Prostate gland (tissue), 2 donors: ENCODE results near the gene ACP1. TPM values are rescaled to one million over a fixed set of nuclear protein-coding genes. Genes with fewer than 3 reads are reported as not detected.

ENCODE experiments used
- DNase-seq: peaks from one replicate; pipeline ENCODE4 v3.0.0-alpha.2; 2019; ENCODE audit warnings: low spot score
- H3K27ac ChIP-seq, 2 donors: fragments of 200-600 bp; sonication (generic); 2 replicates each; pipeline ENCODE4 v1.5.1; 2017 to 2019
- H3K27me3 ChIP-seq: fragments of 200-600 bp; sonication (generic); replicated peaks from 2 replicates; pipeline ENCODE4 v1.5.1; 2019; ENCODE audit not compliant: insufficient read depth
- H3K36me3 ChIP-seq, 2 donors: fragments of 200-600 bp; sonication (generic); 1 replicate in 1 of 2; 2 replicates in 1 of 2; pipeline versions ENCODE4 v1.5.1 to v1.8.1; 2017 to 2019
- H3K4me1 ChIP-seq: fragments of 200-600 bp; sonication (generic); replicated peaks from 2 replicates; pipeline ENCODE4 v1.5.1; 2019
- H3K4me3 ChIP-seq, 2 donors: fragments of 200-600 bp; sonication (generic); 2 replicates each; pipeline ENCODE4 v1.5.1; 2017 to 2019
- H3K9me3 ChIP-seq: fragments of 200-600 bp; sonication (generic); 2 replicates; pipeline ENCODE4 v1.5.1; 2017
- POLR2A ChIP-seq: fragments of 450-650 bp; IDR thresholded peaks from one replicate; pipeline ENCODE4 v1.6.1; 2016; ENCODE audit warnings: antibody characterized with exemption, mild to moderate bottlenecking
- POLR2AphosphoS5 ChIP-seq: sonication (generic); formaldehyde crosslinking; IDR thresholded peaks from one replicate; pipeline ENCODE4 v1.6.1; 2017; ENCODE audit warnings: antibody characterized with exemption
- WGBS: methylation state at CpG from one replicate; pipeline ENCODE4 v1.1.5; 2018; 5-methylcytosine and 5-hydroxymethylcytosine counted together
- intact Hi-C: fragments of 100-400 bp; cut with DNase I; formaldehyde crosslinking; loops from one replicate; pipeline ENCODE4 v1.14.2; 2022
- total RNA-seq, 2 donors: library from RNA; depleted of rRNA; stranded (reverse); fragments of >200 nt; gene quantifications; one replicate each; pipeline ENCODE4 v1.1.0, GENCODE V29; 2016
- TF ChIP-seq, protein P1 (sequence below), 4 experiments: fragments of 200-600 bp in 2 of 4; fragments of 450-650 bp in 2 of 4; sonication (generic) in 2 of 4; IDR thresholded peaks; 1 replicate in 3 of 4; 2 replicates in 1 of 4; pipeline ENCODE4 v1.5.1; 2016 to 2019; ENCODE audit warnings: antibody characterized with exemption in 4 of 4, mild to moderate bottlenecking in 2 of 4, moderate library complexity in 2 of 4

The ACP1 gene
- total RNA-seq, 2 donors from 2014 or later, result 96.9 to 116 TPM

DNA sequence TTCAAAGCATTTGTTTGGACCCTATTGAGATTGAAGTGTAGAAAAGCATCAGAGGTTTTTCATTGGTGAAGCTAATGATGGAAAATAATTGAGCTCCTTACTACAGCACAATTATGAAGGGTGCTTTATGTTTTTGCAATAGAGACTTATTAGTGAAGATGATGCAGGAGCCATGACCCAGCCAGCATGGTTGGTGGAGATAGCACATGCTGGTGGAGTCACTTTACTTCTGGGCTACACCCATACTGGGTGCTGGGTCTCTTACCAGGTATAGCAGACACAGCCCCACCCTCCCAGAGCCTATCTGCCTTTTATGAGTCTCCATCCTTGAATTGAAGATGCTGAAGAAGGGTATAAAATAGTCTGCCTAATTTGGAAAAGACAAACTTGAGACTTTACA, 3.6 kb downstream of the ACP1 start:
- DNase-seq, result no peak
- Histone ChIP-seq H3K9me3 (no peaks in the 10 kb centered on the region), H3K4me3 (no peak overlapping the region), H3K36me3 (no peaks in the 10 kb centered on the region), H3K27me3 (no peaks in the 10 kb centered on the region), H3K27ac (no peak overlapping the region), H3K4me1 (no peaks in the 10 kb centered on the region)
- intact Hi-C loops, result loop anchor here (10.0 kb wide), 2 partner anchors 406 to 1546 kb away; partner anchors contain the start of gene TMEM18
- TF ChIP-seq, protein P1, sequence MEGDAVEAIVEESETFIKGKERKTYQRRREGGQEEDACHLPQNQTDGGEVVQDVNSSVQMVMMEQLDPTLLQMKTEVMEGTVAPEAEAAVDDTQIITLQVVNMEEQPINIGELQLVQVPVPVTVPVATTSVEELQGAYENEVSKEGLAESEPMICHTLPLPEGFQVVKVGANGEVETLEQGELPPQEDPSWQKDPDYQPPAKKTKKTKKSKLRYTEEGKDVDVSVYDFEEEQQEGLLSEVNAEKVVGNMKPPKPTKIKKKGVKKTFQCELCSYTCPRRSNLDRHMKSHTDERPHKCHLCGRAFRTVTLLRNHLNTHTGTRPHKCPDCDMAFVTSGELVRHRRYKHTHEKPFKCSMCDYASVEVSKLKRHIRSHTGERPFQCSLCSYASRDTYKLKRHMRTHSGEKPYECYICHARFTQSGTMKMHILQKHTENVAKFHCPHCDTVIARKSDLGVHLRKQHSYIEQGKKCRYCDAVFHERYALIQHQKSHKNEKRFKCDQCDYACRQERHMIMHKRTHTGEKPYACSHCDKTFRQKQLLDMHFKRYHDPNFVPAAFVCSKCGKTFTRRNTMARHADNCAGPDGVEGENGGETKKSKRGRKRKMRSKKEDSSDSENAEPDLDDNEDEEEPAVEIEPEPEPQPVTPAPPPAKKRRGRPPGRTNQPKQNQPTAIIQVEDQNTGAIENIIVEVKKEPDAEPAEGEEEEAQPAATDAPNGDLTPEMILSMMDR (IDR thresholded peaks at IDR 0.05), result no peak
- TF ChIP-seq POLR2A (no peak), POLR2AphosphoS5 (no peak)

DNA sequence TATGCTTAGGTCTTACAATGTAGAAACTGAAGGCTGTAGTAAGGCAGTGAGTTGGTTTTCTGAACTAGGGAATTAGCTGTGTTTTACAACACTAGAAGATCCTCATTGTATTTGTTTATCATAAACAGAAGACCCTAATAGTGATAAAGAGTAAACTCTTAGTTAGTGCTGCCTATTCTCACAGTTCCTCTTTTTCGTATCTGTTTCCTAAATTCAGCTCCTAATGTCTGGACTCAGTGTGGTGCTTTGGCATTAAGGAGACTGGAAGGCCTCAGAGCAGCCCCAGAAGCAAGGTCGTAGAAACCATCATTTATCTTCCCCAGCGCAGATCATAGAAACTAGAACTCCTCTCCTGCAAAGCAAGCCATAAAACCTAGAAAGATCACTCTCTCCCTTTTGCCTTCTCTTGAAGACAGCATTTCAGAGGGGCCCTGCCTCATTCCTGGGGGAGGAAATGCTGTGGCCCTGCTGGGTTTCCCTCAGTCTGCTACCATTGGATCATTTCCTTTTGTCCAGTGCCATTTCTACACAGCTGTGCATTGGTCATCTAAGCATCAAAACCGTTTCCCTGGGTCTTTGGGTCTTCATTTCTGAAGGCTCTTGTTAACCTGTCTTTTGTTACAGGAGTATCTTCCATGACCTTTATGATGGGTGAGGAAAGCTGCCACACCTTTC, 4.7 kb downstream of the ACP1 start:
- TF ChIP-seq POLR2A, result no peak
- TF ChIP-seq, protein P1 (IDR thresholded peaks at IDR 0.05), result no peak
- TF ChIP-seq POLR2AphosphoS5, result no peak
- no peak overlapping the region for H3K27ac ChIP-seq
- H3K4me1 ChIP-seq, result no peaks in the 10 kb centered on the region
- DNase-seq, result no peak
- no peaks in the 10 kb centered on the region for H3K36me3 ChIP-seq
- no peaks in the 10 kb centered on the region for H3K9me3 ChIP-seq
- H3K4me3 ChIP-seq, result no peak overlapping the region
- 81% methylated on average over 4 of the region's 4 CpGs for WGBS
- H3K27me3 ChIP-seq, result no peaks in the 10 kb centered on the region
- intact Hi-C loops, result loop anchor here (10.0 kb wide), 2 partner anchors 405 to 1545 kb away; partner anchors contain the start of gene TMEM18

DNA sequence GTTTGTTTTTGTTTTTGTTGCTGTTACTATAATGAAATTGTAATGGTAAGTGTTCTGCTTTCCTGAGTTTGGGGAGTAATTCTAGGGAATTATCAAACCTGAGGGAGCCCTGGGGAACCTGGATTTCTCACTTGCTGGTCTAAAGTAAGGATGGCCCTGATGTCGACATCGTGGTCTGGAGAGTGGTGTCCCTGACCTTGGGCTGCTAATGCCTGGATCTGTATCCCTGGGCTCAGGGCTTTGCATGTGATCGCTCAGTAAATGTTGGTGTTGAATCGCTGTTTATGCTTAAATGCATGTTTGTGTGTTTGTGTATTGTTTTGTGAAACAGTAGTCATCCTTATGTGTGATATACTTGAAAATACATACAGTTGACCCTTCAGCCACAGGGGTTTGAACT, 6.1 kb downstream of the ACP1 start:
- no peak for DNase-seq
- Histone ChIP-seq H3K36me3 (no peaks in the 10 kb centered on the region), H3K9me3 (no peaks in the 10 kb centered on the region), H3K4me1 (no peaks in the 10 kb centered on the region), H3K27me3 (no peaks in the 10 kb centered on the region), H3K4me3 (no peak overlapping the region), H3K27ac (no peak overlapping the region)
- 98% methylated on average over 4 of the region's 4 CpGs for WGBS
- intact Hi-C loops, result no loop called here
- TF ChIP-seq, protein P1 (IDR thresholded peaks at IDR 0.05), result no peak
- TF ChIP-seq POLR2AphosphoS5 (no peak), POLR2A (no peak)

DNA sequence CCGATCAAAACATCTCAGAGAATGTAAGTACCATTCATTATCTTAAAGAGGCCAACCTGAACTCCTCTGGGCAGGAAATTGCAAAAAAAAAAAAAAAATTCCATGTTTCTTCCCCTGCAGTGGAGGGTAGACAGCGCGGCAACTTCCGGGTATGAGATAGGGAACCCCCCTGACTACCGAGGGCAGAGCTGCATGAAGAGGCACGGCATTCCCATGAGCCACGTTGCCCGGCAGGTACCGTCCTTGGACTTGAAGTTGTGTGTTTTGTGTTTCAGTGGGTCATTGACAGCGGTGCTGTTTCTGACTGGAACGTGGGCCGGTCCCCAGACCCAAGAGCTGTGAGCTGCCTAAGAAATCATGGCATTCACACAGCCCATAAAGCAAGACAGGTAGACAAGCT, 7.2 kb downstream of the ACP1 start:
- no peaks in the 10 kb centered on the region for H3K4me1 ChIP-seq
- H3K27me3 ChIP-seq, result no peaks in the 10 kb centered on the region
- no peak for DNase-seq
- no peaks in the 10 kb centered on the region for H3K36me3 ChIP-seq
- H3K4me3 ChIP-seq, result no peak overlapping the region
- H3K9me3 ChIP-seq, result no peaks in the 10 kb centered on the region
- WGBS, result 92% methylated on average over 12 of the region's 12 CpGs
- TF ChIP-seq POLR2A (no peak), POLR2AphosphoS5 (no peak)
- TF ChIP-seq, protein P1 (IDR thresholded peaks at IDR 0.05), result no peak
- H3K27ac ChIP-seq, result no peak overlapping the region
- intact Hi-C loops, result no loop called here

DNA sequence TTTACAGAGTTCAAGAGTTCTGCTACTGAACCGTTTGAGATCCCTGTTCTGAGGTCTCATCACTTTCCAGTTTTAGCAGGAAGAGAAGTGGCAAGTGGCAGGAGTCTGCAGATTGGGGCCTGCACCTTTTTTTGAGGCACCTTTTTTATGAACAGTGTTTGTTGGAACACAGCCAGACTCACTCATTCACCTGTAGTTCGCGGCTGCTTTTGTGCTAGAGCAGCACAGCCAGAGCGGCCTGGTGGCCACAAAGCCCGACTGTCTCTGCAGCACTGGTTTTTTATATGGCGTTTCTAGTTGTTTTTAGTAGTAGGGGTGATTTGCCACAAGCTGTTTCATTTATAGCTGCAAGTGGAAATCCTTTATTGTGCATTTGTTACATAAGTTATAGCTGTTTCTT, 8.6 kb downstream of the ACP1 start:
- intact Hi-C loops, result no loop called here
- Histone ChIP-seq H3K36me3 (peaks cover 0 to 1% of the 10 kb centered on the region in 2 donors), H3K27me3 (no peaks in the 10 kb centered on the region)

More for the DNA sequence above, 8.6 kb downstream of the ACP1 start:
- Histone ChIP-seq H3K4me3 (no peak overlapping the region), H3K4me1 (no peaks in the 10 kb centered on the region), H3K27ac (no peak overlapping the region), H3K9me3 (no peaks in the 10 kb centered on the region)
- TF ChIP-seq, protein P1 (IDR thresholded peaks at IDR 0.05), result no peak
- TF ChIP-seq POLR2AphosphoS5 (no peak), POLR2A (no peak)
- DNase-seq, result no peak
- WGBS, result 26% methylated on average over 6 of the region's 6 CpGs
